ENCODE measurements around the gene CYSTM1.
"Not testable (repeated sequence)": the region's sequence is repeated elsewhere in the genome, so short reads cannot be mapped to it uniquely, and the experiment has no call there.

CYSTM1 gene

GRCh38 chr5:140196115-140196814 is 21.3 kb downstream of the CYSTM1 start:
- CTCF ChIA-PET, result interaction anchor here (0.6 kb wide), 1 partner anchor 50 kb away, joined by 3 read pairs; no protein-coding TSS in a partner anchor
- no peaks in the 10 kb centered on the region for H3K27me3 Mint-ChIP-seq
- H3K4me3 Mint-ChIP-seq, result no peak overlapping the region
- no peaks in the 10 kb centered on the region for H3K9me3 Mint-ChIP-seq
- H3K4me1 Mint-ChIP-seq, result no peaks in the 10 kb centered on the region
- no peak overlapping the region for H3K27ac Mint-ChIP-seq
- DNase-seq, result no peak
- no peaks in the 10 kb centered on the region for H3K36me3 Mint-ChIP-seq

- Mint-ChIP-seq H3K9me3 (no peaks in the 10 kb centered on the region), H3K4me1 (no peaks in the 10 kb centered on the region), H3K4me3 (no peak overlapping the region), H3K36me3 (no peaks in the 10 kb centered on the region), H3K27ac (no peak overlapping the region), H3K27me3 (no peaks in the 10 kb centered on the region)
- DNase-seq, result no peak
- CTCF ChIA-PET, result interaction anchor here (0.6 kb wide), 1 partner anchor 51 kb away, joined by 3 read pairs; no protein-coding TSS in a partner anchor
Observed at GRCh38 chr5:140197023-140197422, 22.0 kb downstream of the CYSTM1 start.

DNA sequence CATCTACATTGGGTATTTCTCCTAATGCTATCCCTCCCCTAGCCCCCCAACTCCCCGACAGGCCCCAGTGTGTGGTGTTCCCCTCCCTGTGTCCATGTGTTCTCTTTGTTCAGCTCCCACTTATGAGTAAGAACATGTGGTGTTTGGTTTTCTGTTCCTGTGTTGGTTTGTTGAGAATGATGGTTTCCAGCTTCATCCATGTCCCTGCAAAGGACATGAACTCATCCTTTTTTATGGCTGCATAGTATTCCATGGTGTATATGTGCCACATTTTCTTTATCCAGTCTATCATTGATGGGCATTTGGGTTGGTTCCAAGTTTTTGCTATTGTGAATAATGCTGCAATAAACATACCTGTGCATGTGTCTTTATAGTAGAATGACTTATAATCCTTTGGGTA is 23.9 kb downstream of the CYSTM1 start:
- H3K9me3 Mint-ChIP-seq, CTCF ChIA-PET, H3K27ac Mint-ChIP-seq, H3K27me3 Mint-ChIP-seq, H3K4me3 Mint-ChIP-seq, H3K36me3 Mint-ChIP-seq, H3K4me1 Mint-ChIP-seq, DNase-seq: not testable (repeated sequence)

- DNase-seq, result no peak
Observed at GRCh38 chr5:140202078-140202477, 27.1 kb downstream of the CYSTM1 start.

DNA sequence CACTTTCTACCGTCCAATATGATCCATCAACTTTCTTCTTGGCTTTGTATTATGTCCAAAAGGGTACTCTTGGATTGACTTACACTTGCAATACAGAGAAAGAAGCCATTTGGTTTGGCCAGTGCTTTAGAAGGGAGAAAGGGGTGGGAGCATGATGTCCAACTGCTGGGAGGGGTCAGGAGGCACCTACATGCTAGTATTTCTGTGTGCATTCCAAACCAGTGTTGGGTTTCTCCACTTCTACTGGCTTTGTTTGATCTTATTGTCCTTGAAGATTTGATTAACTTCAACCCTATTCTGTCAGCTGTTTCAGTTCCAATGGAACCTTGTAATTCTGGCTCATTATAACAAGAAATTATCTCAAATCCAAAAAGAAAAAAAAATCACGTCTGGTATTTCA is 27.6 kb downstream of the CYSTM1 start:
- Mint-ChIP-seq H3K4me1 (peaks cover 5% of the 10 kb centered on the region), H3K27me3 (no peaks in the 10 kb centered on the region), H3K4me3 (no peak overlapping the region), H3K36me3 (no peaks in the 10 kb centered on the region), H3K9me3 (no peaks in the 10 kb centered on the region), H3K27ac (no peak overlapping the region)
- CTCF ChIA-PET, result no interaction called here
- no peak for DNase-seq

More at GRCh38 chr5:140202078-140202477, 27.1 kb downstream of the CYSTM1 start:
- Mint-ChIP-seq H3K4me3 (no peak overlapping the region), H3K27me3 (no peaks in the 10 kb centered on the region), H3K9me3 (no peaks in the 10 kb centered on the region), H3K36me3 (no peaks in the 10 kb centered on the region), H3K4me1 (no peaks in the 10 kb centered on the region), H3K27ac (no peak overlapping the region)
- CTCF ChIA-PET, result interaction anchor here (0.7 kb wide), 1 partner anchor 171 kb away, joined by 3 read pairs; no protein-coding TSS in a partner anchor

DNA sequence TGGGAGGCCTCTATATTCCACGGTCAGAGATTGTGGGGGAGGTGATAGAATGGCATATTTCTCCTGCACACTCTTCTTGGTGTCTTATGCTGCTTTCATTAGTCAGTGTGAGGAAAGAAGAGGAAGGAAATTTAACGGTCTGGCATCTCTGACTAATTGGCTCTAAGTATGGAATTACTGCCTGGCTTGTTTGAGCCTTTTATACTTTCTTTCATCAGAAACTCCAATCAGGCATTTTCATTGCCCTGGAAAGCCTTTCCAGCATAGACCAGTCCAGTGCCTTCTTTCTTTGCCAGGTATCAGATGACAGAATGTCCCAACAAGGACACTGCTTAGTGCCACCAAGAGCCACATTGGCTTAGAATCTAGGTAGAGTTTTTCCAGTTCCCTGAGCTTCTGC is 30.2 kb downstream of the CYSTM1 start:
- CTCF ChIA-PET, result interaction anchor here (0.8 kb wide), 1 partner anchor 15 kb away, joined by 3 read pairs; no protein-coding TSS in a partner anchor
- Mint-ChIP-seq H3K27me3 (no peaks in the 10 kb centered on the region), H3K36me3 (no peaks in the 10 kb centered on the region), H3K27ac (no peak overlapping the region), H3K4me1 (peaks cover 7% of the 10 kb centered on the region), H3K4me3 (no peak overlapping the region), H3K9me3 (no peaks in the 10 kb centered on the region)
- DNase-seq, result no peak

DNA sequence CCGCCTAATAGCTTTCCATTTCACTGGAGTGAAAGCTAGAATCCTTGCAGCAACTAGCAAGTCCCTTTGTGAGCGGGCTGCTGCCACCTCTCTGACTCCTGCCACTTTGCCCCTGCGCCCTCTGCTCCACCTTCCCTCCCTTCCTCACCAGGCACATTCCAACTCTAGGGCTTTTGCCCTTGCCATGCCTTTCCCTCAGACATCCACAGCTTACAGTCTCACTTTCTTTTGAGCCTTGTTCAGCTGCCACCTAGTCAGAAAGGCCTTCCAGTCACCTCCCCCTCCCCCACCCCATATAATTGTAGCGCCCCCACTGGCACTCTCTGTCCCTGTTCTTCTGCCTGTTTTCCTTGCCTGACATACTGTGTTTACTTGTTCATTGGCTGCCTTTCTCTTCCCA is 31.0 kb downstream of the CYSTM1 start:
- Mint-ChIP-seq H3K36me3 (no peaks in the 10 kb centered on the region), H3K4me1 (peaks cover 7% of the 10 kb centered on the region), H3K27ac (no peak overlapping the region), H3K4me3 (no peak overlapping the region), H3K9me3 (no peaks in the 10 kb centered on the region), H3K27me3 (no peaks in the 10 kb centered on the region)
- no peak for DNase-seq
- CTCF ChIA-PET, result interaction anchor here (0.6 to 1.6 kb wide), 6 partner anchors 14 to 133 kb away, joined by 3 read pairs; no protein-coding TSS in a partner anchor

DNA sequence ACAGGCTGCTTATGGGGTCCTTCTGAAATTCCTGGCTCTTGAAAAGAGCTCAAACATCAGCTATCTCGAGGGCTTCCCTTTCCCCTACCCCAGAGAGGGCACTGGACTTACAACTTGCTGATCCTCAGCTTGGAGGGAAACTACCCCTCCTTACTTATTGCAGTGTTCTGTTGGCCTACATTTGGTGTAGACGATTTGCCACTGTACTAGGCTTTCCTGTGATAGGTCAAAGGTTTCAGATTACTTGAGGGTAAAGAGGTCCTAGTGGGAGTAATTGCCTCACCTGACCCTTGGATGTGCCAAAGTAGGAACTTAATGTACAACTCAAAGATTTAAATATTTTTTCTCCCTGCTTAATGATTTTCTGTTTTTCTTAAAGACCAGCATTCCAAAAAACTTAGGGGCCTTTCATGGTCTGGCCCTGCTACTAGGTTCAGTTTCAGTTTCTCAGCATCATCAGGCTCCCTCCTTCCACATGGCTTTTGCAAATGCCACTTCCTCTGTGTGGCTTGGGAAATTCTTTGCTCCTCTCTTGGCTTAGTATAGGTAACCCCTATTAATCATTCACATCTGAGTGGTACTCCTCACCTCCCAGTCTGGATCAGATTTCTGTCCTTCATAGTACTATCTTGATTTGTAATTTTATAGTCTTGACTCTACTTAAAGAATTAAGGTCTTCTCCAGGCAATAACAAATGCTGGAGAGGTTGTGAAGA is 32.4 kb downstream of the CYSTM1 start:
- no peak overlapping the region for H3K27ac Mint-ChIP-seq

GRCh38 chr5:140208065-140208464 is 33.1 kb downstream of the CYSTM1 start:
- Mint-ChIP-seq H3K27ac (no peak overlapping the region), H3K36me3 (no peaks in the 10 kb centered on the region), H3K9me3 (no peaks in the 10 kb centered on the region), H3K4me3 (no peak overlapping the region), H3K27me3 (no peaks in the 10 kb centered on the region), H3K4me1 (peaks cover 7% of the 10 kb centered on the region)
- CTCF ChIA-PET, result no interaction called here
- DNase-seq, result no peak

More for the DNA sequence above, 32.4 kb downstream of the CYSTM1 start:
- Mint-ChIP-seq H3K4me3 (no peak overlapping the region), H3K36me3 (no peaks in the 10 kb centered on the region), H3K9me3 (no peaks in the 10 kb centered on the region), H3K27me3 (no peaks in the 10 kb centered on the region), H3K4me1 (peaks cover 7% of the 10 kb centered on the region)
- DNase-seq, result no peak
- CTCF ChIA-PET, result interaction anchor here (0.8 to 1.6 kb wide), 4 partner anchors 37 to 152 kb away, joined by 3 read pairs; partner anchors contain the start of gene SLC4A9

- H3K27ac Mint-ChIP-seq, result no peak overlapping the region
- H3K36me3 Mint-ChIP-seq, result no peaks in the 10 kb centered on the region
- H3K4me1 Mint-ChIP-seq, result peaks cover 2% of the 10 kb centered on the region
- H3K27me3 Mint-ChIP-seq, result peaks cover 3% of the 10 kb centered on the region
- H3K4me3 Mint-ChIP-seq, result no peak overlapping the region
- no peak for DNase-seq
- CTCF ChIA-PET, result interaction anchor here (0.7 kb wide), 1 partner anchor 138 kb away, joined by 3 read pairs; no protein-coding TSS in a partner anchor
- H3K9me3 Mint-ChIP-seq, result no peaks in the 10 kb centered on the region
Observed at GRCh38 chr5:140213370-140213983, 38.5 kb downstream of the CYSTM1 start.

DNA sequence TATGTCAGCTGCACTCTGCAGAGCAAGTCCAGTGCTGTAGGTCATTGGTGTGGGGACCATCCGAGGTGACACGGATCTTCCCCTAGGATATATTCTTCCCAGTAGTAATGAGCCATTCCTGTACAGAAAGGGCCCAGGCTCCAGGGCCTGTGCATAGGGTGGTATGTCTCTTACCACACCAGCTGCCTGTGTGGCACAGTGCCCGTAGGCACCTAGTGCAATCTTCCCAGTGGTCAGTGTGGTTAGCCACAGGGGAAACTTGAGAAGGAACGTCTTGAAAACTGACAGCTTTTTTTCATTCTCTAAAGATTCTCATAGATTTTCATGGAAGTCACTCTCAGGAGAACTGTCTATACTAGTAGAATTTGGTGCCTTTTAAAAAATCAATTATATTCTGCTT is 39.8 kb downstream of the CYSTM1 start:
- Mint-ChIP-seq H3K27ac (no peak overlapping the region), H3K36me3 (no peaks in the 10 kb centered on the region), H3K4me1 (peaks cover 2% of the 10 kb centered on the region), H3K4me3 (no peak overlapping the region), H3K9me3 (no peaks in the 10 kb centered on the region), H3K27me3 (peaks cover 3% of the 10 kb centered on the region)
- CTCF ChIA-PET, result no interaction called here
- no peak for DNase-seq

DNA sequence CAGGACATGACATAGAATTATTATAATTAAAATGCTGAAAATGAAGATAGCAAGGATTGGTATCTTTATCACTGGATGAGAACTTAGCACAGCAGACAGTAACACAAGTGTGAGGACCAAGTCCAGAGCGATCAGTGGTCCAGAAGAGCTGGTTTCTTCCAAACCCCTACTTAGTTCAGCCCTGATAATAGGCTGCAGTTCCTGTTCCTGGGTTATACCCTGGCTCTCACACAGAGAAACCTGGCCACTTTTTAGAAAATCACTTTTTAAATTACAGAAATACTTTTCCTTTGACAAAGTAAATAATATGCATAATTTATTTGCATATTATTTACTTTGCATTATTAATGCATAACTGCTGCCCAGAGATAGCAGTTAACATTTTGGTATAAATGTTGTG is 40.3 kb downstream of the CYSTM1 start:
- no peak for DNase-seq
- Mint-ChIP-seq H3K27me3 (peaks cover 3% of the 10 kb centered on the region), H3K4me3 (no peak overlapping the region), H3K27ac (no peak overlapping the region), H3K36me3 (no peaks in the 10 kb centered on the region), H3K4me1 (peaks cover 5% of the 10 kb centered on the region), H3K9me3 (no peaks in the 10 kb centered on the region)
- CTCF ChIA-PET, result interaction anchor here (2.3 kb wide), 1 partner anchor 12 kb away, joined by 9 read pairs; no protein-coding TSS in a partner anchor

- H3K4me1 Mint-ChIP-seq, result peaks cover 16% of the 10 kb centered on the region
- no peak overlapping the region for H3K27ac Mint-ChIP-seq
- H3K36me3 Mint-ChIP-seq, result no peaks in the 10 kb centered on the region
- peaks cover 3% of the 10 kb centered on the region for H3K27me3 Mint-ChIP-seq
- CTCF ChIA-PET, result interaction anchor here (0.7 to 2.3 kb wide), 4 partner anchors 11 to 28 kb away, joined by 3 to 9 read pairs (median 3); no protein-coding TSS in a partner anchor
- H3K9me3 Mint-ChIP-seq, result no peaks in the 10 kb centered on the region
- H3K4me3 Mint-ChIP-seq, result no peak overlapping the region
- DNase-seq, result no peak
Observed at GRCh38 chr5:140216478-140217074, 41.6 kb downstream of the CYSTM1 start.
